G401.6 (cell line): ENCODE results near the gene EPHB1.
"Not testable (repeated sequence)": the region's sequence is repeated elsewhere in the genome, so short reads cannot be mapped to it uniquely, and the experiment has no call there.

Experiments
- FAIRE-seq: peaks from 2 replicates; lab custom pipeline; 2012; peaks lifted over from hg19 to GRCh38; lab: Jason Lieb, UNC

Gene EPHB1

DNA sequence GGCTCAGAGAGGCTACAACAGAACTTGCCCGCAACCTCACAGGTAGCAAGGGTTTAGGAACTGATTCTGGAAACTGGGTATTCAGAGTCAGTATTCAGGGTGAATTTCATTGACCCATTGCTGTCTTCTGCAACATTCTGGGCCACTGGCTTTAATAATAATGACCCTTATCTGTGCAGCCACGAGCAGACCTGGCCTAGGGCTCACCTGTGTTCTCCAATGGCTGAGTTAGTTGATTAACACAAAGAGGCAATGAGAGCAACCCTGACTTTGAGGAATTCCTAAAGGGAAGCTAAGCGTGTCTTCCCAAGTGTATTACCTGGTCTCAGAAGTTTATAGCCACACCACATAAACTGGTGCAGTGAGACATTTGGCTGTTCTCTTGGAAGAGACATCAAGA, 289.9 kb downstream of the EPHB1 start:
- no peak for FAIRE-seq

DNA sequence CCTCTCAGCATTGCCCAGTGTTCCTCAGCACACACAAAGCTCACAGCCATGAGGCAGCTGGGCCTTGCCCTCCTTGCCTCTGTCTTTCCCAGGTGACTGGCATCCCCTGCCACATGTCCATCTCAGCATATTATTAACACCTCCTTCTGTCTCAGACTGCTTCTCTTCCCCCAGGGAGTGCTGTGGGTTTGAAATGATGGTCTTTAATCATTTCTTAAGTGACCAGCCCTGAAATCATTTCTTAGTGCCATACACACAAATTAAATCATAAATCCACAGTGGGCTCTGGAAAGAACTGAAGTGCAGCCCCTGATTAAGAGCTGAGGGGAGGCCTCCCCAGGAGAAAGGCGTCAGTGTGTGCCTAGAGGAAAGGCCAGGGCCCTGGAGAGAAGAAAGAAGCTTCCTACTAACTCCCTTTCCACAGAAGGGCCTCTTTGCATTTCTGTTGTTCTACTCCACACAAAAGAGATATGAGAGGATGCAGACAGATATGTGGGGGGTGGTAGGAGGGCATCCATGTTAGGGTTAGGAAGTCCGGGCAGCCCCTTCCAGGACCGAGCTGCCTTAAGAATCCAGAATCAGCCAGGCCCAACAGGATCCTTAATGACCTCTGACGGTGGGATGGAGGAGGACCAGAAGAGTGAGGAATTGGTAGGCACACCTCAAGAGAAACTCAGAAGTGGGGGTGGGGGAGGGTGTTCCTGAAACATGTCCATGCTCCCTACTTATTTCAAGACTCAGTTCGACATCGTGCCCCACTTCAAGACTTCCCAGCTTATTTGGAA, 290.8 kb downstream of the EPHB1 start:
- FAIRE-seq = no peak

DNA sequence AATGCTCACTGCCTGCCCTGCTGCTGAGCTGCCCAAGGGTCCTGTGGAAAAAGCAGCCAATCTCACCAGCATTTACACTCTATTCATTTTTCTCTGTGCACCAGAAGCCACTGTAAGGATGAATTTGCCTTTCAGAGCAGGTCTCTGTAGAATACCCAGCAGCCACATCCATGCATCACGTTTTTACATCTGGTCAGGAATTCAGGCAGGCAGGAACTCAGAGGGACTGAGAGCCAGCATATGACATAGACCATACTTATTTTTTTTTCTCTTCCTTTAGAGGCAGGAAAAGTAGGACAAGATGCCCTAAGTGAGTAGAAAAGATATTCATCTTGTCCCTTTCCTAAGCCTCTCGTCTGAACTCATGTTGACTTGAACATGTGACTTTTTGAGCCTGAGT, 292.7 kb downstream of the EPHB1 start:
- no peak for FAIRE-seq

DNA sequence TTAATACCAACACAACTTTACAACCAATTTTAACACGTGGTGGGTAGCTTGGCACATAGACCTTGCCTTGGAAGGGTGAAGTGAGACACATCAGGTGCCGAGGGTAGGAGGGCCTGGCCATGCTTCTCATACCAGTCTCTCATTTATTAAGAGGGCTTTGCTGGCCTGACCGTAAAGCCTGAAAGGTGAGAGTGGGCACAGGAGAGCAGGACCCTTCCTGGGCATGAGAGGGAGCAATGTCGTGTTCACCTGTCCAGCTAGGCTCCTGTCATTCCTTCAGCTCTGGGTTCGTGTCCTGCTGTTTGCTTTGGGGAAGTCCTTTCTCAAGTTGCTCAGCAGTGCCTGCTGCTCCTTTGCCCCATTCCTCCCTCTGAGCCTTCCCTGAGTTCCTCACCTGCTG, 294.4 kb downstream of the EPHB1 start:
- FAIRE-seq = no peak

DNA sequence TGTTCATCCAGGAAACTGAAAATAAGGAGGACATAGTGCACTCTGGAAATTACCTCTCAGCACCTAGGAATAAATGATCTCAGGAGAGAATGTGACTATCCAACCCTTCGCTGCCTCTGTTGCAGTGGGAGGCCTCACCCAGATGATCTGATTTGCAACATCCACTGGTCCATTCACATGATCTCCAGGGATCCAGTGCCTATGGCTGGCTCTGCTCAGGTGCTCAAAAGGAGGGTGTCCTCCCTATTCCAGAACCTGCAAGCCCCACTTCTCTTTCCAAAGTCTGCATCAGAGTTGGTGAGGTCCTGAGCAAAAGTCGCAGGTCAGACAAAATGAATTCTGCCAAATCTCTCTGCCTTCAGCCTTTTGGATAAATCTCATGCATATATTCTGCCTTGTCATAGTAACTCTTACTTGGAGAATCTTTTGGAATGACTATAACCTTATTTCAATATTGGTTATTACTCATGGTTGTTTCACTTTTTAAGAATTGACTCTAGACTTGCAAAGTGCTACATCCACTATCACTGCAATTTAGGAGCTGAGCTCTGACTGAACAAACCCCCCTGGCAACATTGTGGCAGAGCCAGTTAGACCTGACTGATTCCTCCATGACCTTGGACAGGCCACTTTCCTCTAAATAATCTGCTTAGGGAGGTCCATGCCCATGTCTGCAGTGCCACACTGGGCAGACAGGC, 295.1 kb downstream of the EPHB1 start:
- no peak for FAIRE-seq

DNA sequence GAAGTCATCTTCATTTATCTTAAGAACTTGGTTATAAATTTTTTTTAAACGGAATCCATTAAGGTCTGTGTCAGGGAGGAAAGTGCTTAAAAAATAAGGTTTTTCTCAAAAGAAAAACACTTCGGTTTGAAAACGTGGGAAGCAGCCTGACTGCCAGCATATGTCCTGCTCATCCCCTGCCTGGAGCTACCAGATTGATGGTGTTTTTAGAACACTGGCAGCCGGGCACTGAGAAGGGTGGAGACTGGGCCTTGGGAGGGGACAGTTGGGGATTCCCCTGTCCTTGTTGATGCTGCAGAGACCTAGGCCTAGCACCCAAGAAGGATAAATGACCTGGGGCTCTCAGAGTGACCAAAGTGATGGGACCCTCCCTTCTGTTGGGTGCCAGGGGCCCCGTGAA, 296.9 kb downstream of the EPHB1 start:
- no peak for FAIRE-seq

DNA sequence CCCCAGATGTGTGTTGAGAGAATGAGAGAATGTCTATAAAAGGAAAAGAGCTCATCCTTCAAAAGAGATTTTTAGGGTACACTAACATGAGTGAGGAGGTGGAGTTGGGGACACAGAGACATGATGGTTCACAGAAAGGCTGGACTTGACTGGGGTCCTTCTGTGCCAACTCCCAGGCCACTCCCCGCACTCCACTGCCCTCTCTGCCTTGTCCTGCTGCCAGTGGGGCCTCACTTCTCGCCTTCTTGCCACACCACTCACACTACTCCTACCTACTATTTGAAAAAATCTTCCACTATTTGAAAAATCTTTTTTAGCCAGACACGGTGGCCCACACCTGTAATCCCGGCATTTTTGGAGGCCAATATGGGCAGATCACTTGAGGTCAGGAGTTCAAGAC, 298.1 kb downstream of the EPHB1 start:
- FAIRE-seq = no peak

DNA sequence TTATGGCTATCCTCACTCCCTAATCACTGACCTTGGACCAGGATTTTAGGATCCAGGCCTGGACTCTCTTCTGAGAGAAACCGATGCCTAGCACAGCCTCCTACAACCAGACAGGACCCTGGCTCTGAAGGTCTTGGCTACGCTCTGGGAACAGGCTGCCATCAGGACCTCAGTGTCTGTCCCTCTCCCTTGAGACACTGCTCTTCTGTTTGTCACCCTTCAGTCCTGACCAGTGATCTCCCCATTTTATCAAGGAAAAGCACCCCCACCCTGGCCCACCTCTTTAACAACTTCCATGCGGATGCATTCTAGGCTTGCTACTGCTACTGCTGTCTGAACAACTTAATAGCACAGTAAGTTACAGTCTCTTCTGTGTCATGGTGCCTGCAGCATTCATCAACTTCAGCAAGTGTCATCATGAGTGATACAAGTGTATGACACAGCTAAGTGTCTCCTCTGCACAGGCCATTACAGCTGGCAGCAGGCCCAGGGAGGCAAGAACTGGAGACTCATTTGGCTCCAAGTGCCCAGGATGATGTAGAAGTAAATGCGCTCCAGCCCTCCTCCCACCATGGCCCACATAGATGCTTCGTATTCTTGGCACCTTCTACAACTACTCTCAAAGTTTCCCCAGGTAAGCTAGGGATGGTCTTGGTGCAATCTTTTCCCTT, 302.4 kb downstream of the EPHB1 start:
- FAIRE-seq = no peak

DNA sequence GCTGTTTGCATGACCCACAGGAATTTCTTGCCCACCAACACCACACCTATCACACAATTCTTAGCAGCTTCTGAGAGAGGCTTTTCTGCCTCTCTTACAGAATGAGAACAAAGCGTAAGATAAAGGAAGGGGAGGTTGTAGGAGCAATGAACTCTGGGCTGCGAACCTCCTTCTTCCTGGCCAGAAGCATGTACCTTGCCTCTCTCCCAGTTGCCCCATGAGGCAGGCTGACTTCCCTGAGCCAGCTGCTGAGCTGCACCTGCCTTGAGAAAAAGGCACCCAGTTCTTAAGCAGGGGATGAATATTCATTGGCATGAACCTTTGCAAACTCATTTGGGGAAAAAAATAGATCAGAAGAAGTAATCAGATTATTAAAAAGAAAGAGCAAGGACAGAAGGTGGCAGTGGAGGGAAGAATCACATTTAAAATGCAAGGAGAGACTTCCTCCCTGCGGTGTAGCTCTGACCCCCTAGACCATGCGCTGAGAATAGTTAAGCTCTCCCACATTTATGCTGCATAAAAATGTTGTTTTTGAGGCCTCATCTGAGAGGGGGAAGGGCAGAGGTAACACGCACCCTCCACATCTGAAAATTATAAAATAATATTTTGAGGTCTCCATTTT, 304.8 kb downstream of the EPHB1 start:
- FAIRE-seq = no peak

DNA sequence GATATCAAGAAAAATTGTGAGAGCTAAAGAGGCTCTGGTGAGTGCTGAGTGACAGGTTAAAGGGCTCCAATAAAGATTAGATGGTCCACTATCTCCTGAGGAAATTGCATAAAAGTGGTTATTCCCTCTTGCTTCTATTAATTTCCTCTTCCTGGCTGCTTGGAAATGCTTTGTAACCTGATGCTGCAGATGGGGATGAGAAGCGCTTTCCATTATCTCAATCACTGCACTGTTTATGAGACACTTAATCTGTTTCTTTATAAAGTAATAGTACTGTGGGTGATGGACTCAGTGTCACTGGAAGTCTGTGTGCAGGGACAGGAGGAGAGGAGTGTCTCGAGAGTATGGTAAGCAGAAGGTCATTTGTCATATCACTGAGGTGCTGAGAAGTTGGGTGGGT, 305.3 kb downstream of the EPHB1 start:
- FAIRE-seq = no peak

DNA sequence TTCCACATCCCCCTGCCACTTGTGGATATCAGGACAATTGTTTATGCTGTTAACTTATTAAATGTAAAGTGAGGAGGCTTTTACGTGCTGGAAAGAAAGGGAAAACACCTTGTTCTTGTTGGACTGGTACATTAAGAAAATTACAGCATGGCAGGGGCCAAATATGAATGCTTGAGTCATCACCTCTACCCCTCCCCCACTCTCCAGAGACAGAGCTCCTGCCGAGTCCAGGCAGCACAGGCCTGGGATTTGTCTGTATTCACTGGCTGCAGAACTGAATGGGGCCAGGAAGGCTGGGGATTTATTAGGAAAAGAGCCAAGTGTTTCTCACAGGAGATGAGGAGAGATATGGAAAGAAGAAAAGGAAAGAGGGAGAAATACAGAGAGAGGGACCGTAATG, 308.9 kb downstream of the EPHB1 start:
- no peak for FAIRE-seq

DNA sequence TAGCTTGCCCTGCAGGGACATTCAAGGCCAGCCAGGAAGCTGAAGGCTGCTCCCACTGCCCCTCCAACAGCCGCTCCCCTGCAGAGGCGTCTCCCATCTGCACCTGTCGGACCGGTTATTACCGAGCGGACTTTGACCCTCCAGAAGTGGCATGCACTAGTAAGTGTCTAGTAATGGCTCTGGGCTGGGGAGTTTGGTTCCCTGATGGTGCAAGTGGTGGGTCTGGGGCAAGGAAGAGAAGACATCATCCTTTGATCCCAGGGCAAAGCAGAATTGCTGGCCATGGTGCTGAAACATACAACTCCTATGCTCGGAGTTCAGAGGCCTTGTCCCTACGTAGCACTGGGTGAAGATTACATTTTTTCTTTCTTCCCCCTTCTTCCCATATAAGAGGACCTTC, 311.4 kb downstream of the EPHB1 start:
- no peak for FAIRE-seq

DNA sequence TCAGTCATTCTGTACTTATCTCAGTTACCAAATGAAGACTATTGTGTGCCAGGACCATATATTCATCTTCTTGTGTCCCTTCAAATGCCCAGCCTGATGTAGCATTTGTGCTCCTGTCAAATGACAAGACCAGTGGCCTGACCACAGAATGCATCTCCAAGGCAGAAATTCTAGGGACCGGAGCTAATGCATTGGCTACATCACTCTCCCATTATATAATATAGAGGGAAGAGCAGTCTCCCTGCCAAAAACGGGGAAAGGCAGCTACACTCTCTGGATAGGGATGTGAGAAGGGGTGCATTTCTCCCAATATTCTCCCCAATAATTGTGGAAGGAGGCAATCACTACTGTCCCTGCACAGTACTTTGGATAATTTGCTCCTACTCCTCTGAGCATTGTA, 312.0 kb downstream of the EPHB1 start:
- FAIRE-seq = no peak

DNA sequence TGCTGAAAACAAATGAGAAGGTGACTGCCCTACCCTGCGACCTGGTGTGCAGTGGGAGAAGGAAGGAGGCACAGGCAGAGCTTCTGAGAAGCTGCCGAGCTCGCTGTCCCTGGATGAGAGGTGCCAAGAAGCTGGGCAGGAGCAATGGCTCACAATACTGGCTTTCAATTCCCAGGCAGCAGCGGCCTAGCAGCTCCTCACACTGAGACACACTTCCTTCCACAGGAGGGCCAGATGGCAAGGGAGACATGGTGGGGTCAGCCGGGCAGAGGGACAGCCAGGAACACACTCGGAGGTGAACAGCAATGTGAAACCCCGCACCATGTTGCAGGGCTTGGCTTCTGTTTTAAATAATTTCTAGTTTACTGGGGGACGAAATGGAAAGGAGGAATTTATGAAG, 314.6 kb downstream of the EPHB1 start:
- no peak for FAIRE-seq

DNA sequence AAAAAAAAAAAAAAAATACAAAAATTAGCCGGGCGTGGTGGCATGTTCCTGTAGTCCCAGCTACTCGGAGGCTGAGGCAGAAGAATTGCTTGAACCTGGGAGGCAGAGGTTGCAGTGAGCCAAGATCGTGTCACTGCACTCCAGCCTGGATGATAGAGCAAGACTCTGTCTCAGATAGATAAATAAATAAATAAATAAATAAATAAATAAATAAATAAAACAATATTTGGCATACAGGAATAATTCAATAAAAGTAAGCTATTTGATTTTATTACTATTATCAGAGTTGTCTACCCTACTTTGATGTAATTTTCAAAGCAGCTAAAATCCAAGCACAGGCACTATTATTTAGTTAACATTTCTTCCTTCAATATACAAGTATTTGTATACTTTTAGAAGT, 319.5 kb downstream of the EPHB1 start:
- not testable (repeated sequence) for FAIRE-seq

DNA sequence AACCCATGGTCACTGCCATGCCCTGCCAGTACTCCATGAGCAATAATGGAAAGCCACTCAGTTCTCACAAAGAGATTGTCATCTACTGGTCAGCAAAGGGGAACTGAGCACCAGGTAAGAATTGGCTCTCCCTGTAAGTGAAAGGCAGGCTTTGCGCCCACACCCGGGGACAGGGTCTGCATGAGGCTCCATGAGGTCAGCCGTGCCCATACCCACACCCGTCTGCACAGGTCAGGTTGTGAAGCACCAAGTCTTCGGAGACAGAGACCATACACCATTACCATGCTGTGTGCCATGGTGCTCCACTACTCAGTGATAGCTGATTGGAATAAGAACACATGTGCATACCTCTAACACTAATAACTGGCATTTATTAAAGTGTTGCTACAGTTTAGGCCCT, 322.9 kb downstream of the EPHB1 start:
- FAIRE-seq = no peak

DNA sequence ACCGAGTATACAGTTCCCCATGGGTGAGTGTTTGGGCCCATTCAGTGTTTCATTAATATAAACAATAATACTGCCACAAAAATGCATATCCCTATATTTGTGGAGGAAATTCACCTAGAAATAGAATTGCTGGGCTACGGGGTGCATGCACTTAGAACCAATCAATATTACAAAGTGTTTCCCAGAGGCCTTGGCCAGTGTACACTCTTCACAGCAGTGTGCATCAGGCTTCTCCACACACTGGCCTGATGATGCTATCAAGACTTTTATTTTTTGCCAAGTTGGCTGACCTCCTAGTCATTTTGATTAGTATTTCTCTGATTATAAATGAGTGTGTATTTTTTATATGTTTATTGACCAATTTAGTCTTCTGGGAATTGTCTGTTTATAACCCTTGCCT, 323.7 kb downstream of the EPHB1 start:
- FAIRE-seq = no peak

DNA sequence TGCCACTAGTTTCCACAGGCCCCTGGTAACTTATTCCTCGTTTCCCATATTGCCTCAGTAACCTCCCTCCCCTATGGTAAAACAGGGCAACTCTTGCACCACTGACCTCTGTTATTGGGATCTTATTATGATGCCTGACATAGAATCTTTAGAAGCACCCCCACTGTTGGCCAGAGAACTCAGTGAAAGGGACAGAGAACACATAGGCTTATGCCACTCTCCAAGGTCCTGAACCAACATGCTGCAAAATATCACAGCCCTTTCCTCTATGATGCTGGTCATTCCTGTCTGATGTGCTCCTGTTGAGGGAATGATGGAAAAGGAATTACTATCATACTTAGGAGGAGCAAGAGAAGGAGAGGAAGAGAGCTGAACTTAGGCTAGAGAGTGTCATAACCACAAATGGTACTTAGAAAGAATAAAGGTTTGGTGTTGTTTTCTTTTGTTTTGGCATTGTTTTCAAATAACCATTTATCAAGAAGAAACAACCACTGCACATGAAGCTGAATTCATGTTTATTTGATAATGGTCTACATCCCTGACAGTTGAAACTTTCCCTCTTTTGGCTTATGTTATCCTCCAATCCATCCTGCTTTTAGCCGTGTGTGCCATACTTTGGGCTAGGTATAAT, 330.2 kb downstream of the EPHB1 start:
- no peak for FAIRE-seq

DNA sequence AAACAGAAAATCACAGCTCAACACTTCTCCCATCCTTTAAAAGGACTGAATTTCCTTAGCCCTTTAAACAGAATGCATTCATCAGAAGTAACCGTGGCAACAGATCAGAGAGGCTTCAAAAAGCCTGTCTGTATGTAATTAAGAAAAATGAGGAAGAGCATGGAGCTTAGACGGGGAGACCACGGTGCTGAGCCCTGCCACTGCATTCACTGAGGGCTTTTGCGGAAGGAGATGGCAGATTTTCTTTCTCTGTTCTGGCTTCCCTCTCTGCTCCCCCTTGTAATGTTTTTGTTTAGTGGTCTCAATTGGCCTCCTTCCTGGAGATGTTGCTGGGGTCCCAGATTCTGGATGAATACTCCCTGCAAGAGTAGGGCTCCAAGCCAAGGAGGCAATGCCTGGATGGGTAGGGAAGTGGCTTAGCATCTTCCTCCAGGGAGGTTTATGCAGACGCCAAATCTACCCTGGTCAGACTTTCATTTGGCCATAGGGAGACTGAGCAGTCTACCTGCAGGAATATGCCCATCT, 332.9 kb downstream of the EPHB1 start:
- FAIRE-seq = no peak

DNA sequence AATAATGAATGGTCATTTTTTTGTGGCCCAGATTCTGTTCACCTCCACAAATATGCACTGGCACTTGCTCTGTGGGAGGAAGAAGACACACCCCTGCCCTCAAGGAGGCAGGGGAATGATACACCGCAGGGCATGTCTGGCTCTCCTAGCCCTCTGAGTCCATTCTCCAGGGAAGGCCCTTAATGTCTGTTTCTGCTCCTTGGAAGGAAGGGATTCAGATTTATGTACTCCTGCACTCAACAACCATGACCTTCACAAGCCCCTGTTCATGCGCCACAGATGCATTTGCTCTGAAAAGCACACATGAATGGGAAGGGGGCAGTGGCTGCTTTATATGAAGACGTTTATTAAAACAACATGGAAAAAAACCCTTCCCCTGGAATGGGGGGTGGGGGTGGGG, 333.8 kb downstream of the EPHB1 start:
- FAIRE-seq = no peak

DNA sequence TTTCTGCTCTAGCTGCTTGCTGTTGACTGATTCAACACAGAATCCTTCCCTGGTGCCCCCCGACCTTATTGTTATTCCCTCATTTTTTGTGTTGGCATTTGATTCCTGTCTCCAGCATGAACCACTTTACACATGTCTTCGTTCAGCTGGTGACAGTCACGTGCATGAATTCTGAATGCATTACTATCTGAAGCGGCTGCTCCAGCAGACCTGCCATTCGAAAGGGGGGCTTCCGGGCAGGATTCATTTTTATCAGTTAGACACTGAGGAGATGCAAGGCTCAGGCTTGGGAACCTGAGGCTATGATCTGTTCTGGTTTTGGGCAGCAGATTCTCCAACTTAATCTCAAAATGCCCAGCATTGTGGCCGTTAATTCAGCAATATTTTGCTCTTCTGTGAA, 336.2 kb downstream of the EPHB1 start:
- no peak for FAIRE-seq

DNA sequence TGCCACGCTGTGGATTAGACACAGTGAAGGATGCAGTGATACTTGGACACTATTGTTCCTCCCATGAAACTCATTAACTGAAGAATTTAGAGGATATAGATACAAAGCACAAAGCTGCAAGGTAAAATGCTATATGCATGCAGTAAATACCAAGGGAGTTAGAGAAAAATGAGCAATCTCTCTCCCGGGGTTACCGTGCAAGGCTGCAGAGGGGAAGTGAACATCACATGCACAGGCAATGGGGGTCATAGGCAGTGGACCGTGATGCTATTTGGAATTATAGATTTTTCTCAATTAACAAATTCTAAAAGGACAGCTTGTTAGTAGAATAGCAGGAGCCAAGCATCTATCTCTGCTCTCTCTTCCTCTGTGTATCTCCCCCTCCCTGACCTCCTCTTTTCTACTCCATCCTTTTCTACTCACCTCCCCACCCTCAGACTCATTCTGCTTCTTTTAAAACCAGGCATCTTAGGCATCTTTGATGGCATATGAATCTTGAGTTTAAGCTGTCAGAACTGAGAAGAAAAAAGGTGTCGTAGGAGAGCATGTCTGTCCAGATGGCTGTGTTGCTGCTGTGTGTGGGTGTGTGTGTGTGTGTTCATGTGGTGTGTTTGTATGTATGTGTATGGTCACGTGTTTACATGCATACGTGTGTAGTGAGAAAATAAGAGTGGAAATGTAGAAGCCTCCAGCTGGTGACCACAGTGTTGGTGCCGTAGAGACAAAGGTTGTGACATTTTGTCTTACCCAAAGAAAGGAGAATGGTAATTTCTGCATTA, 339.0 kb downstream of the EPHB1 start:
- FAIRE-seq = no peak
